ENCODE measurements around the gene GLUD1.

GRCh38 chr10:87085537-87085936 is 9.1 kb downstream of the GLUD1 start:
- TF ChIP-seq GATA2 (IDR thresholded peaks at IDR 0.05; ENCODE audit: low read depth, low read length) (no peak), GATA3 (IDR thresholded peaks at IDR 0.05; ENCODE audit: low read depth, low read length) (no peak)

Data from SH-SY5Y (cell line).